Caco-2 (cell line): Measurements from ENCODE around the gene GRIK3. TPM values are rescaled to one million over a fixed set of nuclear protein-coding genes. Genes with fewer than 3 reads are reported as not detected.

Source experiments
- BruUV-seq: library from RNA; stranded (reverse); fragments of 400-500 nt; replicated peaks from 2 replicates; lab custom pipeline; 2021; lab: Mats Ljungman, UMichigan
- CTCF ChIA-PET: fragments of 300-600 bp; sonication (Branson Sonifier 250); formaldehyde crosslinking; loops from one replicate; lab custom pipeline; 2022; ENCODE audit warnings: antibody characterized with exemption; lab: Charles Lee
- POLR2A ChIA-PET: fragments of 300-600 bp; sonication (Branson Sonifier 250); formaldehyde crosslinking; loops from one replicate; lab custom pipeline; 2022; ENCODE audit warnings: antibody characterized with exemption; lab: Charles Lee
- DNase-seq, 2 experiments: peaks; one replicate each; pipeline versions ENCODE4 v3.0.0 to v3.0.0-alpha.2; 2020 to 2022
- H3K27me3 ChIP-seq: replicated peaks from 2 replicates; pipeline ENCODE4 v1.6.0; 2011; ENCODE audit warnings: low read length; ENCODE audit not compliant: control insufficient read depth, insufficient read depth
- H3K36me3 ChIP-seq: 2 replicates; pipeline ENCODE4 v1.5.1; 2011; ENCODE audit warnings: low read length; ENCODE audit not compliant: control insufficient read depth, insufficient read depth
- H3K4me1 ChIP-seq: fragments of 250-450 bp; sonication (Bioruptor Pico); 2 replicates; pipeline ENCODE4 v1.5.1; 2020; ENCODE audit warnings: mild to moderate bottlenecking
- H3K4me3 ChIP-seq: 2 replicates; pipeline ENCODE4 v1.5.1; 2011; ENCODE audit warnings: low read depth, mild to moderate bottlenecking, control low read depth, low read length
- H3K9me3 ChIP-seq: fragments of 250-450 bp; sonication (Bioruptor Pico); 2 replicates; pipeline ENCODE4 v1.5.1; 2020; ENCODE audit warnings: mild to moderate bottlenecking, moderate library complexity
- H3K27ac Mint-ChIP-seq: one replicate; pipeline ENCODE4 v1.8.0; 2022; ENCODE audit warnings: mixed read lengths; ENCODE audit not compliant: unreplicated experiment
- H3K27me3 Mint-ChIP-seq: one replicate; pipeline ENCODE4 v1.8.0; 2022; ENCODE audit warnings: mixed read lengths; ENCODE audit not compliant: insufficient read depth, unreplicated experiment
- H3K36me3 Mint-ChIP-seq: one replicate; pipeline ENCODE4 v1.8.0; 2022; ENCODE audit warnings: mild to moderate bottlenecking, mixed read lengths; ENCODE audit not compliant: insufficient read depth, unreplicated experiment
- H3K4me1 Mint-ChIP-seq: one replicate; pipeline ENCODE4 v1.8.0; 2022; ENCODE audit warnings: low read depth, mixed read lengths; ENCODE audit not compliant: unreplicated experiment
- H3K4me3 Mint-ChIP-seq: one replicate; pipeline ENCODE4 v1.8.0; 2022; ENCODE audit warnings: mild to moderate bottlenecking, moderate library complexity, mixed read lengths; ENCODE audit not compliant: unreplicated experiment
- H3K9me3 Mint-ChIP-seq: one replicate; pipeline ENCODE4 v1.8.0; 2022; ENCODE audit warnings: mixed read lengths; ENCODE audit not compliant: unreplicated experiment
- CTCF ChIP-seq, 2 experiments: fragments of 200-600 bp in 1 of 2; IDR thresholded peaks; 1 replicate in 1 of 2; 2 replicates in 1 of 2; pipeline versions ENCODE4 v1.5.1 to v1.8.0; 2011 to 2022; ENCODE audit warnings: antibody characterized with exemption in 1 of 2, control low read depth in 1 of 2, inconsistent platforms in 1 of 2, low read depth in 1 of 2, low read length in 1 of 2, mild to moderate bottlenecking in 1 of 2, moderate library complexity in 1 of 2; ENCODE audit not compliant: insufficient read depth in 1 of 2, severe bottlenecking in 1 of 2, unreplicated experiment in 1 of 2
- intact Hi-C: fragments of 100-400 bp; cut with micrococcal nuclease; formaldehyde crosslinking; loops from one replicate; pipeline ENCODE4 v1.10.0; 2022; ENCODE audit not compliant: unreplicated experiment
- total RNA-seq: library from RNA; stranded (reverse); gene quantifications from 2 replicates; pipeline ENCODE4 v1.2.3, GENCODE V29; 2022

Gene GRIK3
- total RNA-seq, 1 experiment from 2014 or later, result not detected

GRCh38 chr1:36981126-36981525 is 53.2 kb downstream of the GRIK3 start:
- no peaks in the 10 kb centered on the region for H3K9me3 ChIP-seq
- Mint-ChIP-seq H3K4me3 (no peak overlapping the region), H3K27me3 (peaks cover 17% of the 10 kb centered on the region), H3K4me1 (no peaks in the 10 kb centered on the region), H3K27ac (no peak overlapping the region), H3K9me3 (no peaks in the 10 kb centered on the region), H3K36me3 (no peaks in the 10 kb centered on the region)
- BruUV-seq, result no TSS peak
- H3K4me3 ChIP-seq, result no peak overlapping the region
- H3K36me3 ChIP-seq, result no peaks in the 10 kb centered on the region
- no peak for TF ChIP-seq CTCF (IDR thresholded peaks at IDR 0.05; ENCODE audit: insufficient read depth in 1 of 2, low read depth in 1 of 2, low read length in 1 of 2, severe bottlenecking in 1 of 2, unreplicated experiment in 1 of 2)
- no peaks in the 10 kb centered on the region for H3K27me3 ChIP-seq
- CTCF ChIA-PET, result interaction anchor here (0.7 kb wide), 1 partner anchor 470 kb away, joined by 7 read pairs; no protein-coding TSS in a partner anchor
- no peak for DNase-seq
- intact Hi-C loops, result no loop called here
- POLR2A ChIA-PET, result no interaction called here
- no peaks in the 10 kb centered on the region for H3K4me1 ChIP-seq

DNA sequence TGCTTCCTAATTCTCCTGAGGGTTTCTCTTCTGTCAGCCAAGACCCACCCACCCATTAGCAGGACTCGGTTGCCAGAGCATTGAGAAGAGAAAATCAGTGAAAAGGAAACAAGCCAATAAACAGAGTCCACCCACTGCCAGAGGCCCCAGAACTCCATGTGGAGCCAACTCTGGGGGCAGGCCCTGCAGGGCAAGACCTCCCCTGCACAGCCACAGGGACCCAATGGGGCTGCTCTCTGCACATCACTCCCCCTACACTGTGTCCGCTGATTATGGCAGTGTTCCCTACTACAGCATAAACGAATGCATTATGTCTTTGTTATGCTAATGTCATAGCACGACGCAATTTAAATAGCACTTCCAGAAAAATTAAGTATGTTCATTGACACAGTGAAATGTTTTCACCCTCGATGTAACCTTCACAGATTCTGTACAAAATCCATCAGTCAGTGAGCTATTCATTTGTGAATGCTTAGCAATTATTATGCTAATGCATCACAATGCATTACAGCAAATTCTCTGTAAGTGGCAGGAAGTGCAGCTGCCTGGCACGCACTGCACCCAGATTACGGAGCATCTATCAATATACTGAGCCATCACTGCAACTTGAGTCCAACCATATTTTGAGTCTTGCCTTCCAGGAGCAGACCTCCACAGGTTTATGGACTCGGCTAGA is 56.4 kb downstream of the GRIK3 start:
- no peak for TF ChIP-seq CTCF (IDR thresholded peaks at IDR 0.05; ENCODE audit: insufficient read depth in 1 of 2, low read depth in 1 of 2, low read length in 1 of 2, severe bottlenecking in 1 of 2, unreplicated experiment in 1 of 2)
- Mint-ChIP-seq H3K4me3 (no peak overlapping the region), H3K9me3 (no peaks in the 10 kb centered on the region), H3K27ac (no peak overlapping the region), H3K27me3 (peaks cover 14% of the 10 kb centered on the region), H3K4me1 (no peaks in the 10 kb centered on the region), H3K36me3 (no peaks in the 10 kb centered on the region)
- intact Hi-C loops, result no loop called here
- CTCF ChIA-PET, result no interaction called here
- no peak overlapping the region for H3K4me3 ChIP-seq
- no peaks in the 10 kb centered on the region for H3K4me1 ChIP-seq
- no TSS peak for BruUV-seq
- no peaks in the 10 kb centered on the region for H3K9me3 ChIP-seq
- DNase-seq, result no peak
- no peaks in the 10 kb centered on the region for H3K36me3 ChIP-seq
- H3K27me3 ChIP-seq, result no peaks in the 10 kb centered on the region
- POLR2A ChIA-PET, result no interaction called here

- CTCF ChIA-PET, result no interaction called here
- Mint-ChIP-seq H3K27ac (no peak overlapping the region), H3K36me3 (no peaks in the 10 kb centered on the region), H3K27me3 (peaks cover 13% of the 10 kb centered on the region), H3K4me1 (no peaks in the 10 kb centered on the region), H3K4me3 (no peak overlapping the region), H3K9me3 (no peaks in the 10 kb centered on the region)
- H3K36me3 ChIP-seq, result no peaks in the 10 kb centered on the region
- no TSS peak for BruUV-seq
- DNase-seq, result no peak
- intact Hi-C loops, result no loop called here
- no peak overlapping the region for H3K4me3 ChIP-seq
- no peaks in the 10 kb centered on the region for H3K4me1 ChIP-seq
- POLR2A ChIA-PET, result no interaction called here
- H3K9me3 ChIP-seq, result no peaks in the 10 kb centered on the region
- no peak for TF ChIP-seq CTCF (IDR thresholded peaks at IDR 0.05; ENCODE audit: insufficient read depth in 1 of 2, low read depth in 1 of 2, low read length in 1 of 2, severe bottlenecking in 1 of 2, unreplicated experiment in 1 of 2)
- no peaks in the 10 kb centered on the region for H3K27me3 ChIP-seq
Measured at GRCh38 chr1:36975642-36976041, 58.7 kb downstream of the GRIK3 start.
